Activated T-helper 2 cell treated with anti-CD3 and anti-CD28 coated beads, Interferon-gamma antibody, Interleukin-2, Interleukin-4, amounts not matched to agents 10 μg/mL and 5 μg/mL and 100 μg/mL, durations not matched to agents 14 hours and 24 hours and 36 hours (primary cell): ENCODE data around the gene FOXR1. TPM values are rescaled to one million over a fixed set of nuclear protein-coding genes. Genes with fewer than 3 reads are reported as not detected.
"Not testable (repeated sequence)": the region's sequence is repeated elsewhere in the genome, so short reads cannot be mapped to it uniquely, and the experiment has no call there.

Experiments used
- DNase-seq: peaks from one replicate; pipeline ENCODE4 v3.0.0; 2021; ENCODE audit warnings: low spot score
- H3K27ac Mint-ChIP-seq: one replicate; pipeline ENCODE4 v1.8.0; 2021; ENCODE audit warnings: mixed read lengths
- H3K27me3 Mint-ChIP-seq: one replicate; pipeline ENCODE4 v1.8.0; 2021; ENCODE audit warnings: low read depth, mixed read lengths
- H3K36me3 Mint-ChIP-seq: one replicate; pipeline ENCODE4 v1.8.0; 2021; ENCODE audit warnings: low read depth, mixed read lengths
- H3K4me1 Mint-ChIP-seq: one replicate; pipeline ENCODE4 v1.8.0; 2021; ENCODE audit warnings: low read depth, mixed read lengths
- H3K4me3 Mint-ChIP-seq: one replicate; pipeline ENCODE4 v1.8.0; 2021; ENCODE audit warnings: low read depth, mild to moderate bottlenecking, moderate library complexity, mixed read lengths
- H3K9me3 Mint-ChIP-seq: one replicate; pipeline ENCODE4 v1.8.0; 2021; ENCODE audit warnings: mixed read lengths
- intact Hi-C: fragments of 100-400 bp; cut with micrococcal nuclease; formaldehyde crosslinking; loops from one replicate; pipeline ENCODE4 v1.15.1; 2023
- total RNA-seq: library from RNA; stranded (reverse); gene quantifications from 2 replicates; pipeline ENCODE4 v1.2.3, GENCODE V29; 2022

Gene FOXR1
- total RNA-seq, 1 donor from 2014 or later = not detected

GRCh38 chr11:118988280-118988679, 16.7 kb downstream of the FOXR1 start:
- H3K9me3 Mint-ChIP-seq = no peaks in the 10 kb centered on the region
- intact Hi-C loops = no loop called here
- no peaks in the 10 kb centered on the region for H3K4me1 Mint-ChIP-seq
- no peak for DNase-seq
- H3K4me3 Mint-ChIP-seq = no peak overlapping the region
- peaks cover 2% of the 10 kb centered on the region for H3K36me3 Mint-ChIP-seq
- no peaks in the 10 kb centered on the region for H3K27me3 Mint-ChIP-seq
- no peak overlapping the region for H3K27ac Mint-ChIP-seq

DNA sequence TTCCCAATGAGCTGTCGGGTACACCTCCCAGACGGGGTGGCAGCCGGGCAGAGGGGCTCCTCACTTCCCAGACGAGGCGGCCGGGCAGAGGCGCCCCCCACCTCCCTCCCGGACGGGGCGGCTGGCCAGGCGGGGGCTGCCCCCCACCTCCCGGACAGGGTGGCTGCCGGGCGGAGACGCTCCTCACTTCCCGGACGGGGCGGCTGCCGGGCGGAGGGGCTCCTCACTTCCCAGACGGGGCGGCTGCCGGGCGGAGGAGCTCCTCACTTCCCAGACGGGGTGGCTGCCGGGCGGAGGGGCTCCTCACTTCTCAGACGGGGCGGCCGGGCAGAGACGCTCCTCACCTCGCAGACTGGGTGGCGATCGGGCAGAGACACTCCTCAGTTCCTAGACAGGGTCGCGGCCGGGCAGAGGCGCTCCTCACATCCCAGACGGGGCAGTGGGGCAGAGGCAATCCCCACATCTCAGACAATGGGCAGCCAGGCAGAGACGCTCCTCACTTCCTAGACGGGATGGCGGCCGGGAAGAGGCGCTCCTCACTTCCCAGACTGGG, 20.0 kb downstream of the FOXR1 start:
- intact Hi-C loops, DNase-seq, H3K9me3 Mint-ChIP-seq, H3K27ac Mint-ChIP-seq, H3K27me3 Mint-ChIP-seq, H3K4me3 Mint-ChIP-seq, H3K4me1 Mint-ChIP-seq: not testable (repeated sequence)
- H3K36me3 Mint-ChIP-seq = peaks cover 17% of the 10 kb centered on the region

- no peaks in the 10 kb centered on the region for H3K9me3 Mint-ChIP-seq
- intact Hi-C loops = loop anchor here (1.0 to 5.0 kb wide), 3 partner anchors 35 to 207 kb away; partner anchors contain the start of genes HYOU1 and SLC37A4
- peak overlapping the region; percentile 99 for H3K4me3 Mint-ChIP-seq
- H3K27me3 Mint-ChIP-seq = no peaks in the 10 kb centered on the region
- peak overlapping the region; percentile 98 for H3K27ac Mint-ChIP-seq
- peak; percentile 17 for DNase-seq
- H3K36me3 Mint-ChIP-seq = peaks cover 46% of the 10 kb centered on the region
- H3K4me1 Mint-ChIP-seq = peaks cover 21% of the 10 kb centered on the region
These were observed 25.5 kb downstream of the FOXR1 start for GRCh38 chr11:118996926-118997626.

GRCh38 chr11:118997627-118998387, 26.2 kb downstream of the FOXR1 start, which contains the start of gene CENATAC:
Gene CENATAC (plus strand): TSS chr11:118998138. CDS start chr11:118998198, 60 bp downstream.
- Mint-ChIP-seq H3K27ac (peak within 1 kb of the TSS; percentile 98), H3K9me3 (no peaks in the 10 kb centered on the region), H3K27me3 (no peaks in the 10 kb centered on the region), H3K4me3 (peak within 1 kb of the TSS; percentile 99), H3K36me3 (peaks cover 52% of the 10 kb centered on the region), H3K4me1 (peaks cover 21% of the 10 kb centered on the region)
- peak; percentile 95 for DNase-seq
- intact Hi-C loops = loop anchor here (1.0 to 5.0 kb wide), 5 partner anchors 20 to 208 kb away; partner anchors contain the start of genes HYOU1, RPS25, SLC37A4 and TRAPPC4

GRCh38 chr11:118998388-118998717, 26.8 kb downstream of the FOXR1 start:
- peaks cover 21% of the 10 kb centered on the region for H3K4me1 Mint-ChIP-seq
- H3K27me3 Mint-ChIP-seq = no peaks in the 10 kb centered on the region
- DNase-seq = no peak
- H3K9me3 Mint-ChIP-seq = no peaks in the 10 kb centered on the region
- peaks cover 55% of the 10 kb centered on the region for H3K36me3 Mint-ChIP-seq
- H3K27ac Mint-ChIP-seq = peak overlapping the region; percentile 97
- peak overlapping the region; percentile 99 for H3K4me3 Mint-ChIP-seq
- intact Hi-C loops = loop anchor here (1.0 to 5.0 kb wide), 4 partner anchors 20 to 70 kb away; partner anchors contain the start of genes HYOU1, RPS25, SLC37A4 and TRAPPC4

GRCh38 chr11:118998822-118999221, 27.3 kb downstream of the FOXR1 start:
- no peaks in the 10 kb centered on the region for H3K27me3 Mint-ChIP-seq
- peak overlapping the region; percentile 97 for H3K27ac Mint-ChIP-seq
- H3K36me3 Mint-ChIP-seq = peaks cover 56% of the 10 kb centered on the region
- H3K4me1 Mint-ChIP-seq = peaks cover 21% of the 10 kb centered on the region
- no peak for DNase-seq
- peak overlapping the region; percentile 99 for H3K4me3 Mint-ChIP-seq
- H3K9me3 Mint-ChIP-seq = no peaks in the 10 kb centered on the region
- intact Hi-C loops = loop anchor here (1.0 to 5.0 kb wide), 4 partner anchors 19 to 71 kb away; partner anchors contain the start of genes HYOU1, RPS25, SLC37A4 and TRAPPC4

- peaks cover 23% of the 10 kb centered on the region for H3K4me1 Mint-ChIP-seq
- no peaks in the 10 kb centered on the region for H3K27me3 Mint-ChIP-seq
- H3K9me3 Mint-ChIP-seq = no peaks in the 10 kb centered on the region
- intact Hi-C loops = no loop called here
- H3K27ac Mint-ChIP-seq = no peak overlapping the region
- no peak overlapping the region for H3K4me3 Mint-ChIP-seq
- no peak for DNase-seq
- H3K36me3 Mint-ChIP-seq = peaks cover 59% of the 10 kb centered on the region
These were observed 29.3 kb downstream of the FOXR1 start for GRCh38 chr11:119000906-119001305.

DNA sequence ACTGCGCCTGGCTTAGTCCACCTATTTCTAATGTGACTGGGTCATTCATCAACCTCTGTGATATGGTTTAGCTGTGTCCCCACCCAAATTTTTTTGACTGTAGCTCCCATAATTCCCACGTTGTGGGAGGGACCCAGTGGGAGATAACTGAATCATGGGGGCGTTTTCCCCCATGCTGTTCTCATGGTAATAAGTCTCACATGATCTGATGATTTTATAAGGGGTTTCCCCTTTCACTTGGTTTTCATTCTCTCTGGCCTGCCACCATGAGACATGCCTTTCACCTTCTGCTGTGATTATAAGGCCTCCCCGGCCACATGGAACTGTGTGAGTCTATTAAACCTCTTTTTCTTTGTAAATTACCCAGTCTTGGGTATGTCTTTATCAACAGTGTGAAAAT, 35.1 kb downstream of the FOXR1 start:
- Mint-ChIP-seq H3K4me1 (peaks cover 2% of the 10 kb centered on the region), H3K9me3 (no peaks in the 10 kb centered on the region), H3K27me3 (no peaks in the 10 kb centered on the region), H3K4me3 (no peak overlapping the region), H3K36me3 (peaks cover 53% of the 10 kb centered on the region), H3K27ac (no peak overlapping the region)
- DNase-seq = no peak
- intact Hi-C loops = no loop called here

- DNase-seq = no peak
- H3K9me3 Mint-ChIP-seq = no peaks in the 10 kb centered on the region
- intact Hi-C loops = no loop called here
- H3K4me3 Mint-ChIP-seq = no peak overlapping the region
- peaks cover 12% of the 10 kb centered on the region for H3K4me1 Mint-ChIP-seq
- no peak overlapping the region for H3K27ac Mint-ChIP-seq
- H3K36me3 Mint-ChIP-seq = peaks cover 69% of the 10 kb centered on the region
- H3K27me3 Mint-ChIP-seq = no peaks in the 10 kb centered on the region
These were observed 40.0 kb downstream of the FOXR1 start for GRCh38 chr11:119011476-119012053.

- H3K27me3 Mint-ChIP-seq = no peaks in the 10 kb centered on the region
- peaks cover 72% of the 10 kb centered on the region for H3K36me3 Mint-ChIP-seq
- no peak overlapping the region for H3K4me3 Mint-ChIP-seq
- DNase-seq = no peak
- peaks cover 12% of the 10 kb centered on the region for H3K4me1 Mint-ChIP-seq
- H3K27ac Mint-ChIP-seq = no peak overlapping the region
- intact Hi-C loops = no loop called here
- no peaks in the 10 kb centered on the region for H3K9me3 Mint-ChIP-seq
These were observed 41.1 kb downstream of the FOXR1 start for GRCh38 chr11:119012629-119013170.

GRCh38 chr11:119014209-119014924, 42.8 kb downstream of the FOXR1 start:
- intact Hi-C loops = no loop called here
- H3K4me1 Mint-ChIP-seq = peaks cover 12% of the 10 kb centered on the region
- no peak overlapping the region for H3K27ac Mint-ChIP-seq
- H3K9me3 Mint-ChIP-seq = no peaks in the 10 kb centered on the region
- peaks cover 71% of the 10 kb centered on the region for H3K36me3 Mint-ChIP-seq
- DNase-seq = no peak
- no peaks in the 10 kb centered on the region for H3K27me3 Mint-ChIP-seq
- H3K4me3 Mint-ChIP-seq = no peak overlapping the region
